GM12801 (cell line): ENCODE data around the gene PWWP2B.

Experiments
- CTCF ChIP-seq: IDR thresholded peaks from one replicate; pipeline ENCODE4 v1.5.1; 2011; ENCODE audit warnings: control low read depth; ENCODE audit not compliant: insufficient read length; ENCODE audit errors: extremely low read depth

Gene PWWP2B

GRCh38 chr10:132376394-132376851, 20.6 kb upstream of the PWWP2B start:
- TF ChIP-seq CTCF, result no peak

GRCh38 chr10:132377326-132377725, 19.7 kb upstream of the PWWP2B start:
- TF ChIP-seq CTCF, result no peak

DNA sequence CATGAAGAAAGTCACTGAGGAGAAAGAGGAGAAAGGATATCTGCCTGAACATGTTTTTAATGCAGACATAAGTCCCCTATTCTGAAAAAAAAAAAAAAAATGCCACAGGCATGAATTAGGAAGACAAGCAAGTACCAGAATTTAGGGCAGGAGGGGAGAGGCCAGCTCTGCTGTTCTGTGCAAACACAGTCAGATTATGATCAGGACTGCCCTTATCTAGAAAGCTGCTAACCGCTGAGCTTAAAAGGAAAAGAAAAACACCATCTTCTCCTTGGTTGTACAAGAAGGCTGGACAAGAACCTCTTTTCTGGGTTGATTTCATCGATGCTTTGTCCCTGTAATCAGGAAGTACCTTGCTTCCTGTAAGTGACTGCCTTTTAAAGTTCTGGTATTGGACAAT, 15.3 kb upstream of the PWWP2B start:
- TF ChIP-seq CTCF, result no peak

DNA sequence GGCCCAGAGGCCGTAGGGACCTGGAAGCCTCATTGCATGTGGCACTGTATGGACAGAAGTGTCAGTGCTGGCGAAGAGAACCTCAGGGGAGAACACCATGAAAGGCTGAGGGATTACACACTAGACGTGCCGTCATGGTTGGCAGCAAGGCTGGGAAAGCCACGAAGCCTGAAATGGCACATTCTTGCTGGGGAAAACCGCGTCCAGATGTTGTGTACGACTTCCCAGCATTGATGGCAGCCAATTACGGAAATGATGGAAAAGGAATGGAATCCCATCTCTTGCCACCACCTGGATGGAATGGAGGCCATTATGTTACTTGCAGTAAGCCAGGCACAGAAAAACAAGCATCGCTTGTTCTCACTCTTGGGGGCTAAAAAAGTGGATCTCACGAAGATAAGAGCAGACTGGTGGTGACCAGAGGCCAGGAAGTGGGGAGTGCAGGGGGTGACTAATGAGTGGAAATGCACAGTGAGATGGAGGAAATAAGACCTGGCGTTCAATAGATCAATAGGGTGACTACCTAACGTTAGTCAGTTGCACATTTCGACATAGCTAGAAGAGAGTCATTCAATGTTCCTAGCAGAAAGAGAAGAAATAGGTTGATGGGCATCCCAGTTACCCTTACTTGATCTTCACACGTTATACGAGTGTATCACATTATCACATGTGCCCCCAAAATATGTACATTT, 14.6 kb upstream of the PWWP2B start:
- no peak for TF ChIP-seq CTCF

DNA sequence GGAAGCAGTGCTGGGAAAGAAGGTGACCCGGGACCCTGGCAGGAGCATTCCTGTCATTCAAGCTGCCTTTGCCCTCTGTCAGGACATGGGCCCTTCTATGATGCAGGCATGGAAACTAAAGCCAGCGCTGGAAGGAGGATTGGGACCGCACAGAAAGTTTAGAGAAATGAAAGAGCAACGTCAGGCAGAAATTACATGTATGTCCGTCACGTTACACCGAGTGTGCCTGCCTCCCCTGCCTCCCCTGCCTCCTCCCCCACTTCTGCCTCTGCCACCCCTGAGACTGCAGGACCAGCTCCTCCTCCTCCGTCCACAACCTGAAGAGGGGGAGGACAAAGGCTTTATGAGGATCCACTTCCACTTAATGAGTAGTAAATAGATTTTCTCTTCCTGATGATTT, 13.9 kb upstream of the PWWP2B start:
- no peak for TF ChIP-seq CTCF

GRCh38 chr10:132383751-132384196, 13.2 kb upstream of the PWWP2B start:
- TF ChIP-seq CTCF, result no peak

GRCh38 chr10:132384618-132385388, 12.2 kb upstream of the PWWP2B start:
- TF ChIP-seq CTCF, result no peak
